Activated CD8-positive, alpha-beta memory T cell treated with anti-CD3 and anti-CD28 coated beads, Interleukin-2, amount 10 ng/mL, durations not matched to agents 7 days and 5 days (primary cell): ENCODE data around the gene HGS. TPM values are rescaled to one million over a fixed set of nuclear protein-coding genes. Genes with fewer than 3 reads are reported as not detected.

Source experiments
- ATAC-seq: fragments of 150-1000 bp; cut with Tn5 transposase; one replicate; pipeline ENCODE4 v1.10.0; 2021; ENCODE audit warnings: moderate library complexity
- CTCF ChIA-PET: fragments of 350-600 bp; sonication (Branson Sonifier 250); formaldehyde crosslinking; loops from one replicate; lab custom pipeline; 2021; ENCODE audit warnings: antibody characterized with exemption; lab: Charles Lee
- DNase-seq: peaks from one replicate; pipeline ENCODE4 v3.0.0-alpha.2; 2020
- H3K27ac Mint-ChIP-seq: one replicate; pipeline ENCODE4 v1.8.0; 2021; ENCODE audit warnings: mild to moderate bottlenecking, mixed read lengths
- H3K27me3 Mint-ChIP-seq: one replicate; pipeline ENCODE4 v1.8.0; 2021; ENCODE audit warnings: mixed read lengths
- H3K36me3 Mint-ChIP-seq: one replicate; pipeline ENCODE4 v1.8.0; 2021; ENCODE audit warnings: mild to moderate bottlenecking, mixed read lengths
- H3K4me1 Mint-ChIP-seq: one replicate; pipeline ENCODE4 v1.8.0; 2021; ENCODE audit warnings: mixed read lengths
- H3K4me3 Mint-ChIP-seq: one replicate; pipeline ENCODE4 v1.8.0; 2021; ENCODE audit warnings: mild to moderate bottlenecking, moderate library complexity, mixed read lengths
- H3K9me3 Mint-ChIP-seq: one replicate; pipeline ENCODE4 v1.8.0; 2022; ENCODE audit warnings: low read depth, mixed read lengths
- total RNA-seq, 2 experiments: library from RNA; stranded (reverse); gene quantifications; one replicate each; pipeline ENCODE4 v1.2.3, GENCODE V29; 2021

The HGS gene, protein sequence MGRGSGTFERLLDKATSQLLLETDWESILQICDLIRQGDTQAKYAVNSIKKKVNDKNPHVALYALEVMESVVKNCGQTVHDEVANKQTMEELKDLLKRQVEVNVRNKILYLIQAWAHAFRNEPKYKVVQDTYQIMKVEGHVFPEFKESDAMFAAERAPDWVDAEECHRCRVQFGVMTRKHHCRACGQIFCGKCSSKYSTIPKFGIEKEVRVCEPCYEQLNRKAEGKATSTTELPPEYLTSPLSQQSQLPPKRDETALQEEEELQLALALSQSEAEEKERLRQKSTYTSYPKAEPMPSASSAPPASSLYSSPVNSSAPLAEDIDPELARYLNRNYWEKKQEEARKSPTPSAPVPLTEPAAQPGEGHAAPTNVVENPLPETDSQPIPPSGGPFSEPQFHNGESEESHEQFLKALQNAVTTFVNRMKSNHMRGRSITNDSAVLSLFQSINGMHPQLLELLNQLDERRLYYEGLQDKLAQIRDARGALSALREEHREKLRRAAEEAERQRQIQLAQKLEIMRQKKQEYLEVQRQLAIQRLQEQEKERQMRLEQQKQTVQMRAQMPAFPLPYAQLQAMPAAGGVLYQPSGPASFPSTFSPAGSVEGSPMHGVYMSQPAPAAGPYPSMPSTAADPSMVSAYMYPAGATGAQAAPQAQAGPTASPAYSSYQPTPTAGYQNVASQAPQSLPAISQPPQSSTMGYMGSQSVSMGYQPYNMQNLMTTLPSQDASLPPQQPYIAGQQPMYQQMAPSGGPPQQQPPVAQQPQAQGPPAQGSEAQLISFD
- total RNA-seq = 100 to 1,000 TPM; 145 to 159 TPM

DNA sequence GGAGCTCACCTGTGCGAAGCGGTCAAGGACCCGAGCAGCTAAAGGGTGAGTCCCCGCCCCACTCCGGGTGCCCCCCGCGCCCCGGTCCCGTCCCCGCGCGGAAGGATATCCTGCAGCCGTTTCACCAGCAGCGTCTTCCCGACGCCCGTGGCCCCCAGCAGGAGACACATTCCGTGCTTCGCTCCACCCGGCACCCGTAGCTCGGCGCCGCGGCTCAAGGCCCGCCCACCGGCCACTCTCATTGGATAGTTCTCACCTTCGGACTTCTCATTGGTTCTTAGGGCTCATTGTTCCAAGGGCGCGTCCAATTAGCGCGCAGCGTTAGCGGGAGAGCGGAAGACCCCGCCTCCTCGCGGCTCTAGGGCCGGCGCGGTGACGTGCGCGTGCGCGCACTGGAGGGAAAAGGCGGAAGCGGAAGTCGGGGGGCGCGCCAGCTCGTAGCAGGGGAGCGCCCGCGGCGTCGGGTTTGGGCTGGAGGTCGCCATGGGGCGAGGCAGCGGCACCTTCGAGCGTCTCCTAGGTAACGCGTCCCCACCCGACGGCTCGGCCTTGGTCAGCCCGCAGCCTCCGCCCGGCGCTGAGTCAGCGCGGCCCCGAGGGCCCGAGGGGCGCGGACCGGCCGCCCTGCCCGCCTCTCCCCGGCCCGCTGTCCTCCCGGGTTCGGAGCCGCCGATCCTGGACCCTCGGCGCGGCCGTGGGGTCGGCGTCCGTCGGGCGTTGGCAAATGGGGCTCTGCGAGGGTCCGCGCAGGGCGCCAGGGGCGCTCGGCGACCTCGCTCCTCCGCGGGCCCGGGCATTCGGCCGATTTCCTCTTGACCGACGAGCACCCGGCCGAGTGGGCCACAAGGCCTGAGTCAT lies at the start of gene HGS, which contains the start of gene ARL16:
TSS of gene HGS (plus strand) at position 428 of the 858 bp plus-strand sequence. CDS start at position 484, 56 bp downstream.
TSS of gene ARL16 (minus strand) at position 214 of the 858 bp plus-strand sequence. CDS start at position 170, 44 bp downstream.
- no peaks in the 10 kb centered on the region for H3K9me3 Mint-ChIP-seq
- H3K4me3 Mint-ChIP-seq = peak within 1 kb of the TSS; percentile 81
- DNase-seq (peak; percentile 98), ATAC-seq (peak; percentile 98)
- peaks cover 18% of the 10 kb centered on the region for H3K36me3 Mint-ChIP-seq
- H3K27ac Mint-ChIP-seq = peak within 1 kb of the TSS; percentile 83
- CTCF ChIA-PET = interaction anchor here (0.6 to 2.3 kb wide), 11 partner anchors 8 to 354 kb away, joined by 3 to 10 read pairs (median 5); partner anchors contain the start of genes CCDC137, DCXR, MRPL12 and OXLD1
- no peaks in the 10 kb centered on the region for H3K27me3 Mint-ChIP-seq
- H3K4me1 Mint-ChIP-seq = peaks cover 32% of the 10 kb centered on the region

DNA sequence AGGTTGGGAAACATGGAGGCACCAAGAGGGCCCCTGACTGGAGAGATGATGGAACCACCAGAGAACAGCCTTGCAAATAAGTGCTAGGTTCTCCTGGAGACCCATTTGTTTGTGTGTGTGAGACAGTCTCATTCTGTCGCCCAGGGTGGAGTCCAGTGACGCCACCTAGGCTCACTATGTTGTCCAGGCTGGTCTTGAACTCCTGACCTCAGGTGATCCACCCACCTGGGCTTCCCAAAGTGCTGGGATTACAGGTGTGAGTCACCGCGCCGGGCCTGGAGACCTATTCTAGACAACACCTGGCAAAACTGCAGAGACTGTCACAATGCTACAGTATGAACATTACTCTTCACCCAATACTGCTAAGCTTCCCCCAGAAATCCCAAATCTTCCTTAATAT lies 48.4 kb upstream of the HGS start:
- ATAC-seq = no peak
- Mint-ChIP-seq H3K9me3 (no peaks in the 10 kb centered on the region), H3K27ac (no peak overlapping the region), H3K27me3 (no peaks in the 10 kb centered on the region), H3K4me1 (peaks cover 19% of the 10 kb centered on the region), H3K4me3 (peak overlapping the region; percentile 93), H3K36me3 (peaks cover 9% of the 10 kb centered on the region)
- DNase-seq = no peak
- CTCF ChIA-PET = interaction anchor here (1.8 kb wide), 1 partner anchor 30 kb away, joined by 6 read pairs; the partner anchor contains the start of genes CCDC137 and OXLD1

DNA sequence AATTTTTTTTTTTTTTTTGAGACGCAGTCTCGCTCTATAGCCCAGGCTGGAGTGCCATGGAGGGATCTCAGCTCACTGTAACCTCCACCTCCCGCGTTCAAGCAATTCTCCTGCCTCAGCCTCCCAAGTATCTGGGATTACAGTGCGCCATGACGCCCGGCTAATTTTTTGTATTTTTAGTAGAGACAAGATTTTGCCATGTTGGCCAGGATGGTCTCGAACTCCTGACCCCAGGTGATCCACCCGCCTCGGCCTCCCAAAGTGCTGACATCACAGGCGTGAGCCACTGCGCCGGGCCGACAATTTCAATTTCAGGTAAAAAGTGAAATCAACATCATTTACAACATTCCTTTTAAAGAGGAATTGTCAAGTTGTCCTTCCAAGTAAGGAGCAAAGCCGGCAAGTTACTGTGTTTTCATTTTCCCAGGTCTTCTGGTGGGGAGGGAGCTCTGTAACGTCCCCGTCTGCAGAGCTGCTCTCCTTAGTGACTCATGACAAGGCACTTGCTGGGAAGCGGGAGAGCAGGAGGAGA lies 47.8 kb upstream of the HGS start:
- H3K27me3 Mint-ChIP-seq = no peaks in the 10 kb centered on the region
- peak overlapping the region; percentile 93 for H3K4me3 Mint-ChIP-seq
- ATAC-seq = peak; percentile 9
- CTCF ChIA-PET = interaction anchor here (1.8 kb wide), 1 partner anchor 30 kb away, joined by 6 read pairs; the partner anchor contains the start of genes CCDC137 and OXLD1
- no peaks in the 10 kb centered on the region for H3K9me3 Mint-ChIP-seq
- peaks cover 9% of the 10 kb centered on the region for H3K36me3 Mint-ChIP-seq
- H3K27ac Mint-ChIP-seq = peak overlapping the region; percentile 78
- DNase-seq = no peak
- H3K4me1 Mint-ChIP-seq = peaks cover 19% of the 10 kb centered on the region

DNA sequence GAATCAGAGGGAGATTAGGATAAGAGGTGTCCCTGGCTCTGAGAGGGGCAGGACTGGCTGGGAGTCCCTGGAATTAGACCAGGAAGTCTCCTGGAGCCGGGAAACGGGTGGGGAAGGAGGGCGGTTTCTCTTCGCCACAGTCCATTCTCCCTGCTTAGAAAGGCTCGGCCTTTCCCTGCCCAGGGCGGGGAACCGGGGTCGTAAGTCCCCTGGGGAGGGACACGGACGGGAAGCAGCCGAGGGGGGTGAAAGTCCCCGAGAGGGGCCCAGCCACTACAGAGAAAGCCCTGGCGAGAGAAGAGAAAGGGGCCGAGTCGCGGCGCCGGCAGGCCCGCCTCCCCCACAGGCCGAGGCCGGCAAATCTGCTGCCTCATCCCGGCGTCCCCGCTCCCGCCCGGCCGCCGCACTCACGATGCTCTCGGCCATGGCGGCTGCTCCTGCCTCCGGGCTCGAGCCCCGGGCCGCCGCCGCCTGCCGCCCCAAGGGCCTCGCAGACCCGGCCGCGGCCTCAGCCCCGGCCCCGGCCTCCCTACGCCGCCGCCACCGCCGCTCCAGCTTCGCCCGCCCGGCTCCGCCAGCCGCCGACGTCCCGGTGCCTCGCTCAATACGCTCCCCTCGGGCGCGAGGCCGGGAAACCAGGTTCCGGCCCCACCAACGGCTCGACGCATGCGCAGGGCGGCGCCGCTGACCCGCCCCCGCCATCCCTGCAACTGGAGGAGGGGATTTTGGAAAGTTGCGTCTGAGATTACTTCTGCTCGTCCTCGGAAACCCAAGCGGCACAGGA lies 47.1 kb upstream of the HGS start, which contains the start of the genes NPLOC4 and TSPAN10:
TSS of gene NPLOC4 (minus strand) at position 608 of the 784 bp plus-strand sequence. CDS start at position 426, 182 bp downstream.
TSS of gene TSPAN10 (plus strand) at position 692 of the 784 bp plus-strand sequence. CDS start 5,217 bp downstream, outside the sequence.
- Mint-ChIP-seq H3K4me1 (peaks cover 19% of the 10 kb centered on the region), H3K27me3 (no peaks in the 10 kb centered on the region), H3K27ac (peak within 1 kb of the TSS; percentile 78), H3K4me3 (peak within 1 kb of the TSS; percentile 93), H3K36me3 (peaks cover 7% of the 10 kb centered on the region), H3K9me3 (no peaks in the 10 kb centered on the region)
- CTCF ChIA-PET = interaction anchor here (1.8 kb wide), 1 partner anchor 29 kb away, joined by 6 read pairs; the partner anchor contains the start of genes CCDC137 and OXLD1
- peak; percentile 85 for DNase-seq
- peak; percentile 96 for ATAC-seq

DNA sequence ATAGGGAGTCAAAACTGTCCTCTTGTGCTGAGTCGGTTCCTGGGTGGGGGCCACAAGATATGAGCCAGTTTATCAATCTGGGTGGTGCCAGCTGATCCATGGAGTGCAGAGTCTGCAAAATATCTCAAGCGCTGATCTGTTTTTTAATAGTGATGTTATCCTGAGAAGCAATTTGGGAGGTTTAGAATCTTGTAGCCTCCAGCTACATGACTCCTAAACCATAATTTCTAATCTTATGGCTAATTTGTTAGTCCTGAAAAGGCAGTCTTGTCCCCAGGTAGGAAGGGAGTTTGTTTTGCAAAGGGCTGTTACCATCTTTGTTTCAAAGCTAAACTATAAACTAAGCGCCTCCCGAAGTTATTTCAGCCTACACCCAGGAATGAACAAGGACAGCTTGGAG lies 45.1 kb upstream of the HGS start:
- Mint-ChIP-seq H3K4me3 (no peak overlapping the region), H3K27ac (no peak overlapping the region)

DNA sequence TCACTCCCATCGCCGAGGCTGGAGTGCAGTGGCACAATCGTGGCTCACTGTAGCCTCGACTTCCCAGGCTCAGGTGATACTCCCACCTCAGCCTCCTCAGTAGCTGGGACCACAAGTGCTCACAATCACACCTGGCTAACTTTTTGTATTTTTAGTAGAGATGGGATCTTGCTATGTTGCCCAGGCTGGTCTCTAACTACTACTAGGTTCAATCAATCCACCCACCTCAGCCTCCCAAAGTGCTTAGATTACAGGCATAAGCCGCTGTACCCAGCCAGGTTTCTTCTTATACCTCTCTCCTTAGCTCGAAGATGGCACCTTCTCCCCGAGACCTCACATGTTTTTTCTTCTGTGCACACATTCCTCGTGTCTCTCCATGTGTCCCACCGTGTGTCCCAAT lies 43.8 kb upstream of the HGS start:
- no peak overlapping the region for H3K4me3 Mint-ChIP-seq
- peaks cover 1% of the 10 kb centered on the region for H3K36me3 Mint-ChIP-seq
- no peak for ATAC-seq
- CTCF ChIA-PET = no interaction called here
- no peaks in the 10 kb centered on the region for H3K9me3 Mint-ChIP-seq
- H3K27ac Mint-ChIP-seq = no peak overlapping the region
- no peak for DNase-seq
- H3K4me1 Mint-ChIP-seq = peaks cover 14% of the 10 kb centered on the region
- no peaks in the 10 kb centered on the region for H3K27me3 Mint-ChIP-seq

More for the DNA sequence above, 45.1 kb upstream of the HGS start:
- no peaks in the 10 kb centered on the region for H3K27me3 Mint-ChIP-seq
- no peaks in the 10 kb centered on the region for H3K9me3 Mint-ChIP-seq
- CTCF ChIA-PET = interaction anchor here (0.7 to 1.3 kb wide), 4 partner anchors 12 to 27 kb away, joined by 3 to 4 read pairs (median 3); no protein-coding TSS in a partner anchor
- ATAC-seq = no peak
- no peak for DNase-seq
- H3K36me3 Mint-ChIP-seq = peaks cover 3% of the 10 kb centered on the region
- peaks cover 15% of the 10 kb centered on the region for H3K4me1 Mint-ChIP-seq

DNA sequence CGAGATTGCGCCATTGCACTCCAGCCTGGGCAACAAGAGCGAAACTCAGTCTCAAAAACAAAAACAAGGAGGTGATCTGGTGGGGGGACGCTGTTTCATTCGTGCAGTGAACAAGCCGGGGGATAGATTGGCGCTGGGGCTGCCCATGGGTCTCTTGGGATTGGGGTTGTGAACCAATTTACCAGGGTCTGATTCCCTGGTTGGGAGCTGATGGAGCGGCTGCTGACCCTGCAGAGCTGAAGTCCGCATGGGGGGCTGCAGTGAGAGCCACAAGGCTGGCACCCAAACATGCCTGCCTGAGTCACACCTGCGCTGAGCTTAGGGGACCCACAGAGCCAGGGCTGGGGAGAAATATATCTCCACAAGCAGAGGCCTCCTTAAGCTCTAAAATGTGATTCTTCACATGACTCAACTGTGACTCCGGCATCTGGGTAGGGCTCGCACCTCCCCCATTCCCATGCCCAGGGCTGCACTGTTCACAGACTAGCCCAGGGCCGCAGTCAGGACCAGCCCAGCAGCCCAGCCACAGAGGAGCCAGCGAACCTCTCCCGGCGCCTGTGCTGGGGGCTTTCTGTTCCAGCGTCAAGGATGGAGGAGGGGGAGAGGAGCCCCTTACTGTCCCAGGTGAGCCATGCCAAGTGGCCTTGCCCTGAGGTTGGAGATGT lies 41.9 kb upstream of the HGS start:
- ATAC-seq (no peak), DNase-seq (no peak)
- Mint-ChIP-seq H3K4me3 (no peak overlapping the region), H3K27me3 (peaks cover 3% of the 10 kb centered on the region), H3K9me3 (no peaks in the 10 kb centered on the region), H3K4me1 (peaks cover 2% of the 10 kb centered on the region), H3K27ac (no peak overlapping the region), H3K36me3 (no peaks in the 10 kb centered on the region)
- CTCF ChIA-PET = no interaction called here

DNA sequence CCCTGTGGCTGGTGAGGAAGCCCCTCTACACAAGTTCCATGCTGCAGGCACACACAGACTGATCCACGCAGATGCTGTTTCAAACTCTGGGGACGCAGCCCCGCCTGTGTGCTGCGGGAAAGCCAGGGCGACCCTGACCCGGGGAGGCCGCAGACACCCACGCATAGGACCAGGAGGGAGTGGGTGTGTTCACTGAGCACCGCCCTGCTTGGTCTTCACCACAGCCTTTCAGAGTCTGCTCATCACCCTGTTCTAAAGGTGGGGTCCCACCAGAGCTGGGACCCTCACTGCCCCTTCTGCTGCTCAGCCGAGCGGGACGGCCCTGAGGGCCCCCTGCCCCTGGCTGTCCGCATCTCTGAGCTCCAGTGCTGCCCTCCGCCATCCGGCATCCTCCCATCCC lies 39.3 kb upstream of the HGS start:
- CTCF ChIA-PET = no interaction called here
- DNase-seq (no peak), ATAC-seq (no peak)
- H3K9me3 Mint-ChIP-seq = no peaks in the 10 kb centered on the region
- H3K27me3 Mint-ChIP-seq = peaks cover 16% of the 10 kb centered on the region
- no peaks in the 10 kb centered on the region for H3K4me1 Mint-ChIP-seq
- H3K27ac Mint-ChIP-seq = no peak overlapping the region
- H3K4me3 Mint-ChIP-seq = no peak overlapping the region
- H3K36me3 Mint-ChIP-seq = no peaks in the 10 kb centered on the region

DNA sequence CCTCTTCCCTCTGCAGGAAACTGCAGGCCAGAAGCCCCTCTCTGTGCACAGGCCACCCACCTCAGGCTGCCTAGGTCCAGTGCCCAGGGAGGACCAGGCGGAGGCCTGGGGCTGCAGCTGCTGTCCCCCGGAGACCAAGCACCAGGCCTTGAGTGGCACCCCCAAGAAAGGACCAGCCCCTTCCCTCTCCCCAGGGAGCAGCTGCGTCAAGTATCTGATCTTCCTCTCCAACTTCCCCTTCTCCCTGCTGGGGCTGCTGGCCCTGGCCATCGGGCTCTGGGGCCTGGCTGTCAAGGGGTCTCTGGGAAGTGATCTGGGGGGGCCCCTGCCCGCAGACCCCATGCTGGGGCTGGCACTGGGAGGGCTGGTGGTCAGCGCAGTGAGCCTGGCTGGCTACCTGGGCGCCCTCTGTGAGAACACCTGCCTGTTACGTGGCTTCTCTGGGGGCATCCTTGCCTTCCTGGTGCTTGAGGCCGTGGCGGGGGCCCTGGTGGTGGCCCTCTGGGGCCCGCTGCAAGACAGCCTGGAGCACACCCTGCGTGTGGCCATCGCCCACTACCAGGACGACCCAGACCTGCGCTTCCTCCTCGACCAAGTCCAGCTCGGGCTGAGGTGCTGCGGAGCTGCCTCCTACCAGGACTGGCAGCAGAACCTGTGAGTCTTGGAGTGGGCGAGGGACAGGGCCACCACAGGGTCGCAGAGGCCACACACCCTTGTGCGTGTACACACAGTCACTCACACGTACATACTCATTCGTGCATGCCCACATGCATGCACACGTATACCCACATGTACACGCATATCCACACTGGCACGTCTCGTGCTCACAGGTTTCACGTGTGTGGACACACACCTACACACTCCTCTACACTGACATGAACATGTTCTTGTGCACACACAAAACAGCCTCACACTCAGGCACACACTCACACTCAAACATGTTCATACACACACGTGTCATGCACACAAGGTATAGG lies 38.5 kb upstream of the HGS start:
- CTCF ChIA-PET = no interaction called here
- Mint-ChIP-seq H3K36me3 (no peaks in the 10 kb centered on the region), H3K9me3 (no peaks in the 10 kb centered on the region), H3K27ac (no peak overlapping the region), H3K4me1 (no peaks in the 10 kb centered on the region), H3K4me3 (no peak overlapping the region), H3K27me3 (peaks cover 18% of the 10 kb centered on the region)
- DNase-seq (no peak), ATAC-seq (no peak)

DNA sequence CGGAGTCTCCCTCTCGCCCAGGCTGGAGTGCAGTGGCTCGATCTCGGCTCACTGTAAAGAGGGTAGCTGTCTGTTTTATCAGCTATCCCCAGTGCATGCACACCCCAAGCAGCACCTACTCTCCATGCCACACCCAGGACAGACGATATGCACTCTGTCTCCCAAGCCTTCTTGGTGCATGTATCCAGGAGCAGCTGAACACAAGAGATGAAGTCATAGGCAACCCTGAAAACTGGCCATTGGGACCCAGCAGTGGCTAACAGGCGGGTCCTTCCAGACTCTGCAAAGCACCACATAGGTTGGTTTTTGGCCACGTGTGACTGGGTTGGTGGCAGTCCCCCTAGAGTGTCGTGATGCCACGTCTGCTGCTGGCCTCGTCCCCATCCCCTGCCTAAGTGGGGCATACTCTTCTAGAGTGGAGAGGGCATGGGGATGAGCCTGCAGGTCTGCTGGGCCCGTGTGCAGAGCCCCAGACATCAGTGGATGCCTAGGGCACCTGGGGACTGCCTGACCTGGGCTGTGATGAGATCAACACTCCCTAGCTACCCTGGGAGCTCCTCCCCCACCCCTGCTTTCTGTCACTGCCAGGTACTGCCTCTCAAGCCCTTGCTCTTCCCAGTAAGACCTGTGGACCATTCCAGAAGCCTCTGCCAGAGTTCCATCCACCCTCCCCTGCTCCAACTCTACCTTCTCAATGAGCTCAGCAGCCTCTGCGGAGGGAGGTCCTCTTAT lies 36.8 kb upstream of the HGS start:
- CTCF ChIA-PET = no interaction called here
- no peaks in the 10 kb centered on the region for H3K36me3 Mint-ChIP-seq
- DNase-seq = no peak
- peaks cover 18% of the 10 kb centered on the region for H3K27me3 Mint-ChIP-seq
- no peak overlapping the region for H3K27ac Mint-ChIP-seq
- no peak overlapping the region for H3K4me3 Mint-ChIP-seq
- peaks cover 1% of the 10 kb centered on the region for H3K4me1 Mint-ChIP-seq
- H3K9me3 Mint-ChIP-seq = no peaks in the 10 kb centered on the region
- ATAC-seq = no peak
